Glutamatergic neuron (in vitro differentiated cells): ENCODE measurements around the gene PPP1R13B. TPM values are rescaled to one million over a fixed set of nuclear protein-coding genes. Genes with fewer than 3 reads are reported as not detected.

ENCODE experiments used
- DNase-seq: peaks from one replicate; pipeline ENCODE4 v3.0.0; 2022
- H3K27ac Mint-ChIP-seq: one replicate; pipeline ENCODE4 v1.8.0; 2020; ENCODE audit warnings: mild to moderate bottlenecking, mixed read lengths, inconsistent platforms; ENCODE audit not compliant: unreplicated experiment
- H3K27me3 Mint-ChIP-seq: one replicate; pipeline ENCODE4 v1.8.0; 2020; ENCODE audit warnings: mild to moderate bottlenecking, moderate library complexity, mixed read lengths, inconsistent platforms; ENCODE audit not compliant: unreplicated experiment
- H3K36me3 Mint-ChIP-seq: one replicate; pipeline ENCODE4 v1.8.0; 2020; ENCODE audit warnings: mild to moderate bottlenecking, mixed read lengths, inconsistent platforms; ENCODE audit not compliant: unreplicated experiment
- H3K4me1 Mint-ChIP-seq: one replicate; pipeline ENCODE4 v1.8.0; 2020; ENCODE audit warnings: mild to moderate bottlenecking, low read depth, mixed read lengths, inconsistent platforms; ENCODE audit not compliant: unreplicated experiment
- H3K4me3 Mint-ChIP-seq: one replicate; pipeline ENCODE4 v1.8.0; 2020; ENCODE audit warnings: mild to moderate bottlenecking, mixed read lengths, inconsistent platforms; ENCODE audit not compliant: unreplicated experiment
- H3K9me3 Mint-ChIP-seq: one replicate; pipeline ENCODE4 v1.8.0; 2020; ENCODE audit warnings: mild to moderate bottlenecking, moderate library complexity, mixed read lengths, inconsistent platforms; ENCODE audit not compliant: unreplicated experiment
- total RNA-seq: library from RNA; stranded (reverse); fragmentation: NEBNext Ultra II Directional; extraction: Animal tissue kit (Norgen Biotek cat#: 25700); gene quantifications from one replicate; pipeline ENCODE4 v1.2.1, GENCODE V29; 2021; ENCODE audit not compliant: unreplicated experiment
- TF ChIP-seq, protein P1 (sequence below): fragments of 200-600 bp; sonication (generic); IDR thresholded peaks from one replicate; pipeline ENCODE4 v1.5.0; 2021; ENCODE audit not compliant: partially characterized antibody, unreplicated experiment

Gene PPP1R13B
- total RNA-seq, 1 donor from 2014 or later, result 24.6 TPM

DNA sequence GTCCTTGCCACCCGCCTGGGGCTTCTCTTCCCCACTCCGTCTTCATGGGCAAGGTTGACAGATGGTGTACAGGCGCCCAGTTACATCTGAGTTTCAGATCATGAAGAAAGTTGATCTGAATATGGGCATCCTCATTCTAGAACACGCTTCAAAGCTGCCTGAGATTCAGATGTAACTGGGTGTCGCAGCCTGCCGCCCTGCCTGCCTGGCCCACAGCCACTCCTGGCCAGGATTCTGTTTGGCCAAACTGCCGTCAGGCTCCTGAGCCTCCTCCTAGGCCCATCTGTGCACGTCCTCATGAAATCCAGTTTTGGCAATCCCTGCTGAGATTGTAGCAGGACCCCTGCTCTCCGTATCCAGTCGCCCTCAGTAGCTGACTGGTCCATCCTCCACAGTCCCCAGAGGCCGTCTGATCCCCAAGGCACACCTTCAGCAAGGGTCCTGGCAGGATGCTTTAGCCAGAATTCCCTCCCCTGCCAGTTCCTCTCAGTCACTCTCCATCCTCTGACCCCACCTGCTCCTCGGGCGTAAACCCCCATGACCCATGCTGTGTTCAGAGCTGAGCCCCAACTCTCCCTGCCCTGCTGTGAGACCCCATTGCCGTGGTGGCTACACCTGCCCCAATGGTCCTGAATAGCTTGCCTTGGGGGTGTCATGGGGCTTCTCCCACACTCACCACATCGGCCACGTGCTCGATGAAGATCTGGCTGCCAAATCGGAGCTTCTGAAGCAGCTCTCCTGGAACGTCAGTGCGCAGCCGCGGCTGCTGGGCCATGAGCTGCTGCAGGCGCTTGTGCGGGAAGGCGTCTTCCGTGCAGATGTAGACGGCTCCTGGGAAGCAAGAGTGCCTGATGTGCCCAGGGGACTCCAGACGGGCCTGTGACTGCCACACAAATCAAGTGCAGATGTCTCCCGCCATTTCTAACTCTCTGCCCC, 144.6 kb downstream of the PPP1R13B start:
- Mint-ChIP-seq H3K9me3 (peaks cover 31% of the 10 kb centered on the region), H3K4me1 (peaks cover 27% of the 10 kb centered on the region), H3K4me3 (no peak overlapping the region), H3K27ac (peak overlapping the region; percentile 78), H3K27me3 (peaks cover 25% of the 10 kb centered on the region), H3K36me3 (no peaks in the 10 kb centered on the region)
- no peak for DNase-seq
- TF ChIP-seq, protein P1, sequence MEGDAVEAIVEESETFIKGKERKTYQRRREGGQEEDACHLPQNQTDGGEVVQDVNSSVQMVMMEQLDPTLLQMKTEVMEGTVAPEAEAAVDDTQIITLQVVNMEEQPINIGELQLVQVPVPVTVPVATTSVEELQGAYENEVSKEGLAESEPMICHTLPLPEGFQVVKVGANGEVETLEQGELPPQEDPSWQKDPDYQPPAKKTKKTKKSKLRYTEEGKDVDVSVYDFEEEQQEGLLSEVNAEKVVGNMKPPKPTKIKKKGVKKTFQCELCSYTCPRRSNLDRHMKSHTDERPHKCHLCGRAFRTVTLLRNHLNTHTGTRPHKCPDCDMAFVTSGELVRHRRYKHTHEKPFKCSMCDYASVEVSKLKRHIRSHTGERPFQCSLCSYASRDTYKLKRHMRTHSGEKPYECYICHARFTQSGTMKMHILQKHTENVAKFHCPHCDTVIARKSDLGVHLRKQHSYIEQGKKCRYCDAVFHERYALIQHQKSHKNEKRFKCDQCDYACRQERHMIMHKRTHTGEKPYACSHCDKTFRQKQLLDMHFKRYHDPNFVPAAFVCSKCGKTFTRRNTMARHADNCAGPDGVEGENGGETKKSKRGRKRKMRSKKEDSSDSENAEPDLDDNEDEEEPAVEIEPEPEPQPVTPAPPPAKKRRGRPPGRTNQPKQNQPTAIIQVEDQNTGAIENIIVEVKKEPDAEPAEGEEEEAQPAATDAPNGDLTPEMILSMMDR, result no peak

DNA sequence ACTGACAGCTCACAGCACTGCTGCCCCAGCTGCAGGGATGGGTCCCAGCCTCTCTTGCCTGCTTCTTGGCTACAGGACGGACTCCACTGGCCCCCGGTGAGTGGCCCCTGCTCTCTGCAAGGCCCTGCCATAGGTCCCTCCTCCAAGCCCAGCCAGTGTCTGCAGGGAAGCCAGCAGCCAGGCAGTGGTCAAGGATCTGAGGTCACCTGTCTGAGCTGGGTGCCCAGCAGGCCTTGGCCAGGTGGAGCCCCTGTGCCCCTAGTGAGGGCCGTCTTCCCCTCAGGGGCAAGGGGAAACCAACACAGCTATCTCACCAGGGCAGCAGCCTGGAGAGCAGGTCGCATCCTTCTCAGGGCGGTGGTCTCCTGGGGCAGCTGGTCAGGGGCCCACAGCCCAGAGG, 145.3 kb downstream of the PPP1R13B start:
- peak overlapping the region; percentile 17 for H3K27ac Mint-ChIP-seq
- no peak overlapping the region for H3K4me3 Mint-ChIP-seq
- DNase-seq, result no peak
- H3K27me3 Mint-ChIP-seq, result peaks cover 30% of the 10 kb centered on the region
- H3K9me3 Mint-ChIP-seq, result peaks cover 35% of the 10 kb centered on the region
- no peaks in the 10 kb centered on the region for H3K36me3 Mint-ChIP-seq
- TF ChIP-seq, protein P1, result no peak
- peaks cover 30% of the 10 kb centered on the region for H3K4me1 Mint-ChIP-seq

DNA sequence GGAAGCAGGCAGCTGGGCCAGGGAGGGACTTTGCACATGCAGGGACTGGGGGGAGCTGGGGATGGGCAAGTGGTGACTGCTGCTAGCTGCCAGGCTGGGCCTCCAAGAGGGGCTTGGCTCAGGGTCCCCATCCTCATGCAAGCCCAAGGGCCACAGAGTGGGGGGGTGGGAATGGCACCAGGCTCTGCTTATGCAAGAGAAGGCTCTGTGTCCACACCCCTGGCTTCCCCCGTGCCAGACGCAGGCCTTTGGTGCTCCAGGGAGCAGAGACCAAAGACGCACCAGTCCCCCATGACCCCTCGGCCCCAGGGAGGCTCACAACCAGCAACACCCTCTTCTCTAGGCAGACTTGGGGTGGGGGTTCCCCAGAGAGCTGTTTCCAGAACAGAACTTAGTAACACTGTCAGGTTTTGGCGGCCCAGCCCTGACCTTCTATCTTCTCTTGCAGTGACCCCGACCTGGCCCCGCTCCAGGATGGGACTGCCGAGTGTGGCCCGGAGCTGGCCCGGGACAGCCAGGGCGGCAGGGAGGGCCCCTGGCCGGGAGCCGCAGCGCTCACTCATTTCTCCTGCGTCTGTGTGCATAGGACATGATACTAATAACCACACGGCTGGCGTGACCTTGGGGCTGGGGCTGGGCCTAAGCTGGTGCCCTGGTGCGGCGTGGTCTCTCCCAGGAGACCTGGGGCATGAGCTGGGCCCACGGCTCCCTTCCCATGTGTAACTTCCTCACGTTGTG, 146.5 kb downstream of the PPP1R13B start:
- peaks cover 39% of the 10 kb centered on the region for H3K4me1 Mint-ChIP-seq
- DNase-seq, result no peak
- no peaks in the 10 kb centered on the region for H3K36me3 Mint-ChIP-seq
- TF ChIP-seq, protein P1, result no peak
- H3K9me3 Mint-ChIP-seq, result peaks cover 44% of the 10 kb centered on the region
- peak overlapping the region; percentile 38 for H3K27ac Mint-ChIP-seq
- H3K27me3 Mint-ChIP-seq, result peaks cover 36% of the 10 kb centered on the region
- H3K4me3 Mint-ChIP-seq, result no peak overlapping the region

DNA sequence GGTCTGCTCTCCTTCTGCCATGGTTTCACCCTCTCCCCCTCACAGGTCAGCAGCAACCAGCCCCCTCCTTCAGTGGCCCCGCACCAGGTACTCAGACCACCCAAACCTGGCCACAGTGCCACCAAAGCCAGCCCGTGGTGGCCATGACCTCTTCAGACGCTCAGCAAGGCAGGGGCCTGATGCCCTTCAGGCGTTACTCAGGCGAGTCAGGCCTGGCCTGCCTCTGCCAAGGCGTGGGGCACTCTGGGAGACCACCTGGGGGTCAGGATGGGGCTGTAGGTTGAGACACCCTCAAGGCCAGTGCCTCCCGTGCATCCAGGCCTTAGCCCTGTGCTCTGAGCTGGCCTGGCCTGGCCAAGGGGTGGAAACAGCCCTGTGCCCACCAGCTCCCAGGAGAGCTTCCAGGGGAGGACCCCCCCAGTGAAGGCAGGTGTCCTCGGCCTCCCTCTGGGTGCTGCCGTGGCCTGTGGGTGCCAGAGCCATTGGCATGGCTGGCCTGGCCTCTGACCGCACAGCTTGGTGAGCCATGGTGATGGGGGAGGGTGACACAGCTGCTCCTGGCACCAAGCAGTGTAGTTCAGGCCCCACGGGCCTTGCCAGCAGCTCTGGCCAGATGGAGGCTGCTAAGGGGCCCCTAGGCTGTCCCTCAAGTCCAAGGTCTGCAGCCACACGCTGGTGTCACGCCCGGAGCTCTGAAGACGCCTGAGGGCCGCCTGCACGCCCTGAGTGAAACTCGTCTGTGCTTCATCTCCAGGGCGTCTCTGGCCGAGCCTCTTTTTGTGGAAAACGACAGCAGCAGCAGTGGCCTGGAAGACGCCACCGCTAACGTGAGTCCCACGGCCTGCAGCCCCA, 147.2 kb downstream of the PPP1R13B start:
- peak overlapping the region; percentile 64 for H3K27ac Mint-ChIP-seq
- peaks cover 49% of the 10 kb centered on the region for H3K9me3 Mint-ChIP-seq
- no peak for DNase-seq
- peaks cover 38% of the 10 kb centered on the region for H3K27me3 Mint-ChIP-seq
- no peak overlapping the region for H3K4me3 Mint-ChIP-seq
- TF ChIP-seq, protein P1, result no peak
- H3K36me3 Mint-ChIP-seq, result no peaks in the 10 kb centered on the region
- H3K4me1 Mint-ChIP-seq, result peaks cover 46% of the 10 kb centered on the region
